NCI-H526 treated with DMSO at 0.1 percent for 48 hours (cell line): ENCODE results near the gene ZNF814.
"Not testable (repeated sequence)": the region's sequence is repeated elsewhere in the genome, so short reads cannot be mapped to it uniquely, and the experiment has no call there.

Experiments
- DNase-seq: peaks from one replicate; lab custom pipeline; 2025; lab: John Stamatoyannopoulos, UW

The ZNF814 gene

GRCh38 chr19:57888560-57889231 lies at the start of gene ZNF814:
Gene ZNF814, minus strand, starts transcription at chr19:57889037. Its CDS starts 235 bp downstream, at chr19:57888802.
- peak; percentile 30 for DNase-seq

- DNase-seq = no peak
Observed at GRCh38 chr19:57935731-57936130, 46.9 kb upstream of the ZNF814 start.

- DNase-seq = no peak
Observed at GRCh38 chr19:57934820-57935665, 46.2 kb upstream of the ZNF814 start, which contains the start of gene ZNF418. Gene ZNF418, minus strand, starts transcription at chr19:57935402. Its CDS starts 1,580 bp downstream, at chr19:57933822.

- no peak for DNase-seq
Observed at GRCh38 chr19:57927587-57927986, 38.8 kb upstream of the ZNF814 start.

GRCh38 chr19:57916168-57916995 lies 27.5 kb upstream of the ZNF814 start, which contains the start of gene ZNF417:
Gene ZNF417, minus strand, starts transcription at chr19:57916592. Its CDS starts 181 bp downstream, at chr19:57916411.
- DNase-seq = peak; percentile 94

GRCh38 chr19:57914531-57914930 lies 25.7 kb upstream of the ZNF814 start:
- DNase-seq = no peak

GRCh38 chr19:57907394-57907793 lies 18.6 kb upstream of the ZNF814 start:
- no peak for DNase-seq

- DNase-seq = no peak
Observed at GRCh38 chr19:57905258-57905657, 16.4 kb upstream of the ZNF814 start.

GRCh38 chr19:57903618-57904184 lies 14.9 kb upstream of the ZNF814 start:
- no peak for DNase-seq

GRCh38 chr19:57900311-57900710 lies 11.5 kb upstream of the ZNF814 start:
- no peak for DNase-seq

GRCh38 chr19:57890706-57891105 lies 1.9 kb upstream of the ZNF814 start:
- not testable (repeated sequence) for DNase-seq

- no peak for DNase-seq
Observed at GRCh38 chr19:57888107-57888559, 704 bp downstream of the ZNF814 start.

GRCh38 chr19:57887195-57887941 lies 1.5 kb downstream of the ZNF814 start:
- no peak for DNase-seq

GRCh38 chr19:57886046-57886445 lies 2.8 kb downstream of the ZNF814 start:
- no peak for DNase-seq

GRCh38 chr19:57873883-57874799 lies 14.7 kb downstream of the ZNF814 start:
- DNase-seq = not testable (repeated sequence)

GRCh38 chr19:57872450-57872849 lies 16.4 kb downstream of the ZNF814 start:
- no peak for DNase-seq

- no peak for DNase-seq
Observed at GRCh38 chr19:57870225-57870624, 18.6 kb downstream of the ZNF814 start.

GRCh38 chr19:57869655-57870054 lies 19.2 kb downstream of the ZNF814 start:
- DNase-seq = not testable (repeated sequence)

GRCh38 chr19:57867868-57868492 lies 20.9 kb downstream of the ZNF814 start:
- no peak for DNase-seq
